ENCODE data around the gene UQCR10.

UQCR10 gene

GRCh38 chr22:29758959-29759358 lies 8.2 kb upstream of the UQCR10 start (continued):
- TF ChIP-seq, protein P1, sequence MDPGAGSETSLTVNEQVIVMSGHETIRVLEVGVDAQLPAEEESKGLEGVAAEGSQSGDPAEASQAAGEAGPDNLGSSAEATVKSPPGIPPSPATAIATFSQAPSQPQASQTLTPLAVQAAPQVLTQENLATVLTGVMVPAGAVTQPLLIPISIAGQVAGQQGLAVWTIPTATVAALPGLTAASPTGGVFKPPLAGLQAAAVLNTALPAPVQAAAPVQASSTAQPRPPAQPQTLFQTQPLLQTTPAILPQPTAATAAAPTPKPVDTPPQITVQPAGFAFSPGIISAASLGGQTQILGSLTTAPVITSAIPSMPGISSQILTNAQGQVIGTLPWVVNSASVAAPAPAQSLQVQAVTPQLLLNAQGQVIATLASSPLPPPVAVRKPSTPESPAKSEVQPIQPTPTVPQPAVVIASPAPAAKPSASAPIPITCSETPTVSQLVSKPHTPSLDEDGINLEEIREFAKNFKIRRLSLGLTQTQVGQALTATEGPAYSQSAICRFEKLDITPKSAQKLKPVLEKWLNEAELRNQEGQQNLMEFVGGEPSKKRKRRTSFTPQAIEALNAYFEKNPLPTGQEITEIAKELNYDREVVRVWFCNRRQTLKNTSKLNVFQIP (CRISPR knock-in tag; IDR thresholded peaks at IDR 0.05; ENCODE audit: borderline replicate concordance, low read depth), result no peak
- no peak for TF ChIP-seq ZNF8 (CRISPR knock-in tag; IDR thresholded peaks at IDR 0.05)
- TF ChIP-seq, protein P2, sequence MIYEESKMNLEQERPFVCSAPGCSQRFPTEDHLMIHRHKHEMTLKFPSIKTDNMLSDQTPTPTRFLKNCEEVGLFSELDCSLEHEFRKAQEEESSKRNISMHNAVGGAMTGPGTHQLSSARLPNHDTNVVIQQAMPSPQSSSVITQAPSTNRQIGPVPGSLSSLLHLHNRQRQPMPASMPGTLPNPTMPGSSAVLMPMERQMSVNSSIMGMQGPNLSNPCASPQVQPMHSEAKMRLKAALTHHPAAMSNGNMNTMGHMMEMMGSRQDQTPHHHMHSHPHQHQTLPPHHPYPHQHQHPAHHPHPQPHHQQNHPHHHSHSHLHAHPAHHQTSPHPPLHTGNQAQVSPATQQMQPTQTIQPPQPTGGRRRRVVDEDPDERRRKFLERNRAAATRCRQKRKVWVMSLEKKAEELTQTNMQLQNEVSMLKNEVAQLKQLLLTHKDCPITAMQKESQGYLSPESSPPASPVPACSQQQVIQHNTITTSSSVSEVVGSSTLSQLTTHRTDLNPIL (CRISPR knock-in tag; IDR thresholded peaks at IDR 0.05; ENCODE audit: low read depth), result no peak

DNA sequence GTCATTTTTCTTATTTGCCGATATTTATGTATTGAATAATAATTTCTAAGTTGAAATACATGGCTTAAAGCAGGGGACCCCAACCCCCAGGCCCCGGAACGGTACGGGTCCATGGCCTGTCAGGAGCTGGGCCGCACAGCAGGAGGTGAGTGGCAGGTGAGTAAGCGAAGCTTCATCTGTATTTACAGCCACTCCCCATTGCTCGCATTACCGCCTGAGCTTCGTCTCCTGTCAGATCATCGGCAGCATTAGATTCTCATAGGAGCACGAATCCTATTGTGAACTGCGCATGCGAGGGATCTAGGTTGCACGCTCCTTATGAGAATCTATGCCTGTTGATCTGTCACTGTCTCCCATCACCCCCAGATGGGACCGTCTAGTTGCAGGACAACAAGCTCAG lies 4.9 kb upstream of the UQCR10 start:
- ATAC-seq, result no peak
- no peak for TF ChIP-seq RARB (CRISPR knock-in tag; IDR thresholded peaks at IDR 0.05)
- no peak for TF ChIP-seq PPARA (CRISPR knock-in tag; IDR thresholded peaks at IDR 0.05; ENCODE audit: borderline replicate concordance)
- TF ChIP-seq ZNF70 (CRISPR knock-in tag; IDR thresholded peaks at IDR 0.05), result no peak
- no peak for TF ChIP-seq ARNTL (CRISPR knock-in tag; IDR thresholded peaks at IDR 0.05; ENCODE audit: borderline replicate concordance, low read depth)
- TF ChIP-seq OSR1 (CRISPR knock-in tag; IDR thresholded peaks at IDR 0.05), result no peak
- no peak for TF ChIP-seq ZNF8 (CRISPR knock-in tag; IDR thresholded peaks at IDR 0.05)
- TF ChIP-seq ZC3H10 (CRISPR knock-in tag; IDR thresholded peaks at IDR 0.05), result no peak
- no peak for TF ChIP-seq GLIS3 (CRISPR knock-in tag; IDR thresholded peaks at IDR 0.05)
- no peak for TF ChIP-seq TSHZ2 (CRISPR knock-in tag; IDR thresholded peaks at IDR 0.05)
- no peak for TF ChIP-seq TOX (CRISPR knock-in tag; IDR thresholded peaks at IDR 0.05; ENCODE audit: borderline replicate concordance)
- TF ChIP-seq ZFP3 (CRISPR knock-in tag; IDR thresholded peaks at IDR 0.05), result no peak
- TF ChIP-seq, protein P3, sequence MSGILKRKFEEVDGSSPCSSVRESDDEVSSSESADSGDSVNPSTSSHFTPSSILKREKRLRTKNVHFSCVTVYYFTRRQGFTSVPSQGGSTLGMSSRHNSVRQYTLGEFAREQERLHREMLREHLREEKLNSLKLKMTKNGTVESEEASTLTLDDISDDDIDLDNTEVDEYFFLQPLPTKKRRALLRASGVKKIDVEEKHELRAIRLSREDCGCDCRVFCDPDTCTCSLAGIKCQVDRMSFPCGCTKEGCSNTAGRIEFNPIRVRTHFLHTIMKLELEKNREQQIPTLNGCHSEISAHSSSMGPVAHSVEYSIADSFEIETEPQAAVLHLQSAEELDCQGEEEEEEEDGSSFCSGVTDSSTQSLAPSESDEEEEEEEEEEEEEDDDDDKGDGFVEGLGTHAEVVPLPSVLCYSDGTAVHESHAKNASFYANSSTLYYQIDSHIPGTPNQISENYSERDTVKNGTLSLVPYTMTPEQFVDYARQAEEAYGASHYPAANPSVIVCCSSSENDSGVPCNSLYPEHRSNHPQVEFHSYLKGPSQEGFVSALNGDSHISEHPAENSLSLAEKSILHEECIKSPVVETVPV (CRISPR knock-in tag; IDR thresholded peaks at IDR 0.05), result no peak
- no peak for TF ChIP-seq CSDC2 (CRISPR knock-in tag; IDR thresholded peaks at IDR 0.05)
- TF ChIP-seq ZNF565 (CRISPR knock-in tag; conservative IDR thresholded peaks at IDR 0.05; ENCODE audit: low read depth), result no peak
- TF ChIP-seq ZFP30 (CRISPR knock-in tag; IDR thresholded peaks at IDR 0.05), result no peak

DNA sequence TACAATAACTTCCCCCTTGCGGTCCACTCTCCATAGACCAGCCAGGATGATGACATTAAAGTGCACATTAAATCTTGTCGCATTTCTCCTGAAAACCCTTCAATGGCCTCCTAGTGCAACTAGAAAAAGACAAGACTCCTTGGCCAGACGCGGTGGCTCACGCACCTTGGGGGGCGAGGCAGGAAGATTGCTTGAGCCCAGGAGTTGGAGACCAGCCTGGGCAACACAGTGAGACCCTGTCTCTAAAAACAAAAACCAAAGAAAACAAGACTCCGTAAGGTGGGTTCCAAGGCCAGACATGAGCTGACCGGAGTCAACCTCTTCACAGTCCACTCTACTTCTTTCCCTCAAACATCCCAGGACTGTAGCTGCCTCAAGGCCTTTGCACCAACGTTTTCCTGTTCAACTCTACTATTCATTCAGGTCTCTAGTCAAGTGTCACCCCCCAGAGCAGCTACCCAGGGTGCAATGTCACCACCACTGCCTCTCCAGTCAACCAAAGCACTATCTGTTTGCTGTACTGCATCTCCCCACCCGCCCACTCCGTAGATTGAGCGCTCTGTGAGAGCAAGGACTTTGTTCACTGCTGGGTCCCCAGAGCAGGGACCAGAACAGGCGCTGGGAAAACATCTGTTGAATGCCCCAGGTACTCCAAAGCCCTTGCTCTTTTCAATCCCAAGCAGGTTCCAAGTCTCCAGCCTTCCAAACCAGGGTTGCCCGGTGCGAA lies 1.1 kb upstream of the UQCR10 start:
- ATAC-seq, result peak; percentile 31
- no peak for TF ChIP-seq PATZ1 (CRISPR knock-in tag; IDR thresholded peaks at IDR 0.05; ENCODE audit: borderline replicate concordance)
- no peak for TF ChIP-seq PPARA (CRISPR knock-in tag; IDR thresholded peaks at IDR 0.05; ENCODE audit: borderline replicate concordance)
- TF ChIP-seq TCF4 (CRISPR knock-in tag; IDR thresholded peaks at IDR 0.05; ENCODE audit: borderline replicate concordance), result no peak
- no peak for TF ChIP-seq GLIS3 (CRISPR knock-in tag; IDR thresholded peaks at IDR 0.05)
- no peak for TF ChIP-seq ESRRG (CRISPR knock-in tag; IDR thresholded peaks at IDR 0.05)
- TF ChIP-seq ZNF565 (CRISPR knock-in tag; conservative IDR thresholded peaks at IDR 0.05; ENCODE audit: low read depth), result no peak
- no peak for TF ChIP-seq BACH2 (CRISPR knock-in tag; IDR thresholded peaks at IDR 0.05; ENCODE audit: borderline replicate concordance)
- no peak for TF ChIP-seq OSR1 (CRISPR knock-in tag; IDR thresholded peaks at IDR 0.05)

Data from SK-N-SH treated with all-trans-retinoic acid at 6 μM for 48 hours (cell line).